Upper lobe of left lung (tissue), 4 donors: ENCODE measurements around the gene CYB5R3.

Source experiments
- CTCF ChIP-seq, 6 experiments: fragments of 450-650 bp in 4 of 6; fragments of 200-600 bp in 2 of 6; sonication (generic) in 2 of 6; IDR thresholded peaks; one replicate each; pipeline ENCODE4 v1.5.1; 2016 to 2019; ENCODE audit warnings: antibody characterized with exemption in 6 of 6
- EP300 ChIP-seq, 4 donors: sonication (generic); formaldehyde crosslinking; IDR thresholded peaks; one replicate each; pipeline ENCODE4 v1.5.1; 2017; ENCODE audit warnings: antibody characterized with exemption in 4 of 4, control low read depth in 2 of 4

- no peak for TF ChIP-seq CTCF (IDR thresholded peaks at IDR 0.05)
- TF ChIP-seq EP300 (IDR thresholded peaks at IDR 0.05) = no peak
Measured at GRCh38 chr22:42596336-42596735, 52.9 kb downstream of the CYB5R3 start.
